H9 (cell line): ENCODE data around the gene SEMA3C. TPM values are rescaled to one million over a fixed set of nuclear protein-coding genes. Genes with fewer than 3 reads are reported as not detected.

Experiments used
- DNase-seq: peaks from one replicate; pipeline ENCODE4 v3.0.0-alpha.2; 2017
- H2AFZ ChIP-seq: one replicate; pipeline ENCODE4 v1.6.1; 2013; ENCODE audit warnings: mild to moderate bottlenecking, low read length, control low read depth, moderate library complexity
- H2AK5ac ChIP-seq: 2 replicates; pipeline ENCODE4 v1.6.1; 2013; ENCODE audit warnings: low read length, control low read depth, mixed read lengths; ENCODE audit not compliant: insufficient read length
- H2BK120ac ChIP-seq: one replicate; pipeline ENCODE4 v1.6.1; 2013; ENCODE audit warnings: low read depth, mild to moderate bottlenecking, low read length, control low read depth, inconsistent platforms; ENCODE audit not compliant: poor library complexity, severe bottlenecking
- H2BK12ac ChIP-seq: 2 replicates; pipeline ENCODE4 v1.6.1; 2013; ENCODE audit warnings: low read length, control low read depth, mixed read lengths, low read depth; ENCODE audit not compliant: insufficient read length
- H2BK15ac ChIP-seq: 2 replicates; pipeline ENCODE4 v1.6.1; 2013; ENCODE audit warnings: low read depth, low read length, control low read depth
- H2BK20ac ChIP-seq: one replicate; pipeline ENCODE4 v1.6.1; 2013; ENCODE audit warnings: low read depth, mild to moderate bottlenecking, low read length, control low read depth, inconsistent platforms; ENCODE audit not compliant: poor library complexity, severe bottlenecking
- H2BK5ac ChIP-seq: 2 replicates; pipeline ENCODE4 v1.6.1; 2013; ENCODE audit warnings: low read length, control low read depth, mixed read lengths; ENCODE audit not compliant: insufficient read length
- H3K14ac ChIP-seq: 2 replicates; pipeline ENCODE4 v1.6.1; 2013; ENCODE audit warnings: low read length, control low read depth; ENCODE audit not compliant: insufficient read depth
- H3K18ac ChIP-seq: 2 replicates; pipeline ENCODE4 v1.6.1; 2013; ENCODE audit warnings: low read depth, mild to moderate bottlenecking, mixed read lengths, low read length, control low read depth; ENCODE audit not compliant: insufficient read length
- H3K23ac ChIP-seq: 2 replicates; pipeline ENCODE4 v1.6.1; 2013; ENCODE audit warnings: low read length, control low read depth, mixed read lengths, low read depth; ENCODE audit not compliant: insufficient read length
- H3K23me2 ChIP-seq: 2 replicates; pipeline ENCODE4 v1.6.1; 2013; ENCODE audit warnings: low read depth, mild to moderate bottlenecking, mixed read lengths, low read length, control low read depth; ENCODE audit not compliant: insufficient read length, poor library complexity, severe bottlenecking
- H3K27ac ChIP-seq: 2 replicates; pipeline ENCODE4 v1.5.1; 2013; ENCODE audit warnings: low read length, control low read depth, mixed read lengths, low read depth; ENCODE audit not compliant: insufficient read length
- H3K27me3 ChIP-seq: 2 replicates; pipeline ENCODE4 v1.6.1; 2013; ENCODE audit warnings: low read length, control low read depth, inconsistent platforms; ENCODE audit not compliant: insufficient read depth
- H3K4ac ChIP-seq: 2 replicates; pipeline ENCODE4 v1.6.1; 2013; ENCODE audit warnings: low read depth, mild to moderate bottlenecking, control low read depth, inconsistent platforms, low read length, moderate library complexity
- H3K4me1 ChIP-seq: 2 replicates; pipeline ENCODE4 v1.6.1; 2013; ENCODE audit warnings: low read length, control low read depth, inconsistent platforms; ENCODE audit not compliant: insufficient read depth
- H3K4me2 ChIP-seq: 2 replicates; pipeline ENCODE4 v1.6.1; 2013; ENCODE audit warnings: low read length, control low read depth, mixed read lengths; ENCODE audit not compliant: insufficient read length, insufficient read depth
- H3K56ac ChIP-seq: 2 replicates; pipeline ENCODE4 v1.6.1; 2013; ENCODE audit warnings: low read depth, mild to moderate bottlenecking, mixed read lengths, low read length, control low read depth; ENCODE audit not compliant: insufficient read length
- H3K79me1 ChIP-seq: 2 replicates; pipeline ENCODE4 v1.6.1; 2013; ENCODE audit warnings: low read depth, mild to moderate bottlenecking, moderate library complexity, low read length, control low read depth, inconsistent platforms; ENCODE audit not compliant: insufficient read depth, poor library complexity, severe bottlenecking
- H3K79me2 ChIP-seq: 2 replicates; pipeline ENCODE4 v1.6.1; 2013; ENCODE audit warnings: low read length, control low read depth, inconsistent platforms; ENCODE audit not compliant: insufficient read depth
- H3K9ac ChIP-seq: 2 replicates; pipeline ENCODE4 v1.6.1; 2013; ENCODE audit warnings: low read length, control low read depth, mixed read lengths; ENCODE audit not compliant: insufficient read length; ENCODE audit errors: extremely low read depth
- H3K9me3 ChIP-seq: one replicate; pipeline ENCODE4 v1.6.1; 2013; ENCODE audit warnings: low read depth, low read length, inconsistent platforms; ENCODE audit not compliant: control insufficient read depth
- H3T11ph ChIP-seq: one replicate; pipeline ENCODE4 v1.6.1; 2013; ENCODE audit warnings: mild to moderate bottlenecking, low read length, control low read depth, inconsistent platforms
- H4K20me1 ChIP-seq: one replicate; pipeline ENCODE4 v1.6.1; 2013; ENCODE audit not compliant: control insufficient read depth, insufficient read length, insufficient read depth
- H4K5ac ChIP-seq: 2 replicates; pipeline ENCODE4 v1.6.1; 2013; ENCODE audit warnings: low read depth, mild to moderate bottlenecking, mixed read lengths, low read length, control low read depth; ENCODE audit not compliant: insufficient read length
- H4K8ac ChIP-seq: replicated peaks from 2 replicates; pipeline ENCODE4 v1.6.1; 2013; ENCODE audit warnings: low read length, control low read depth, mixed read lengths, low read depth; ENCODE audit not compliant: insufficient read length
- H4K91ac ChIP-seq: 2 replicates; pipeline ENCODE4 v1.6.1; 2013; ENCODE audit warnings: low read depth, mild to moderate bottlenecking, moderate library complexity, mixed read lengths, low read length, control low read depth; ENCODE audit not compliant: insufficient read length
- H3K27ac Mint-ChIP-seq, 3 experiments: 2 replicates in 2 of 3; 3 replicates in 1 of 3; pipeline ENCODE4 v1.8.0; 2020 to 2021; ENCODE audit warnings: mixed read lengths in 3 of 3, mild to moderate bottlenecking in 1 of 3, moderate library complexity in 1 of 3
- H3K27me3 Mint-ChIP-seq: 2 replicates; pipeline ENCODE4 v1.8.0; 2021; ENCODE audit warnings: low read depth, mild to moderate bottlenecking, moderate library complexity, mixed read lengths
- H3K36me3 Mint-ChIP-seq, 3 experiments: 2 replicates in 2 of 3; 3 replicates in 1 of 3; pipeline ENCODE4 v1.8.0; 2020 to 2021; ENCODE audit warnings: low read depth in 3 of 3, mixed read lengths in 3 of 3; ENCODE audit not compliant: insufficient read depth in 1 of 3
- H3K4me1 Mint-ChIP-seq, 2 experiments: 2 replicates each; pipeline ENCODE4 v1.8.0; 2020; ENCODE audit warnings: mixed read lengths in 2 of 2
- H3K4me3 Mint-ChIP-seq, 2 experiments: 2 replicates in 1 of 2; 3 replicates in 1 of 2; pipeline ENCODE4 v1.8.0; 2020 to 2021; ENCODE audit warnings: mild to moderate bottlenecking in 2 of 2, mixed read lengths in 2 of 2, moderate library complexity in 1 of 2
- H3K9me3 Mint-ChIP-seq, 2 experiments: 2 replicates in 1 of 2; 3 replicates in 1 of 2; pipeline ENCODE4 v1.8.0; 2020; ENCODE audit warnings: mild to moderate bottlenecking in 2 of 2, mixed read lengths in 2 of 2, moderate library complexity in 1 of 2
- WGBS: extraction: QIAGEN DNeasy Blood & Tissue Kit; methylation state at CpG from one replicate; pipeline ENCODE4 v1.1.7; 2013; ENCODE audit warnings: missing lambda C conversion rate, low lambda C conversion rate, mixed read lengths; ENCODE audit not compliant: insufficient read length; ENCODE audit errors: extremely low coverage; 5-methylcytosine and 5-hydroxymethylcytosine counted together
- total RNA-seq: library from RNA; stranded (reverse); gene quantifications from 2 replicates; pipeline ENCODE4 v1.2.1, GENCODE V29; 2021
- TF ChIP-seq, protein P1 (sequence below): fragments of 200-600 bp; sonication (generic); conservative IDR thresholded peaks from 3 replicates; pipeline ENCODE4 v1.8.0; 2021; ENCODE audit warnings: antibody characterized with exemption, mild to moderate bottlenecking

Gene SEMA3C
- total RNA-seq, 1 experiment from 2014 or later: 1.6 TPM

DNA sequence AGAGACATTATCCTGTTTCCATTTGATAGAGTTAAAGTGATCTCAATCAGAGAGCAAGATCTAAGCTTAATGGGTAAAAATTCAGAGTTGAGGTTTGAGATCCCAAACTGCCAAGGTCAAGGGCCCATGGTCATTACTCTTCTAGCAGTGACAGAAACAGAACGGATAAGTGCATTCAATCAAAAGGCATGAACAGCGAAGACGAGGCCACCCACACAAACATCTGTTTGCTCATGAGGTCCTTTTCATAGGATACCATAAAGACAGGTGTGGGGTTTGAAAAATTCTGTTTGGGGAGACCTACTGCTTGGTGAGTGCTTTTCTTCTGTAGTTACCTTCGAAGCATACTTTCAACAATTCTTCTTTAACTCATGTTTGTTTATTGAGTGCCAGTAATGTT lies 58.3 kb downstream of the SEMA3C start:
- Histone ChIP-seq H2AK5ac (no peak overlapping the region), H2BK120ac (no peak overlapping the region), H3K9ac (no peak overlapping the region), H3K23ac (no peak overlapping the region), H4K8ac (no peak overlapping the region), H3K23me2 (no peaks in the 10 kb centered on the region), H3K56ac (no peak overlapping the region), H2BK15ac (no peak overlapping the region), H2AFZ (no peak overlapping the region), H3T11ph (no peak overlapping the region), H3K79me1 (no peaks in the 10 kb centered on the region), H3K27ac (no peak overlapping the region), H4K5ac (no peak overlapping the region), H3K4me1 (no peaks in the 10 kb centered on the region), H2BK5ac (no peak overlapping the region), H3K4ac (no peak overlapping the region), H4K91ac (no peak overlapping the region), H4K20me1 (no peaks in the 10 kb centered on the region), H3K18ac (no peak overlapping the region), H3K27me3 (no peaks in the 10 kb centered on the region), H3K79me2 (no peaks in the 10 kb centered on the region), H3K9me3 (no peaks in the 10 kb centered on the region), H3K4me2 (no peak overlapping the region), H2BK20ac (no peak overlapping the region), H3K14ac (no peak overlapping the region), H2BK12ac (no peak overlapping the region)
- TF ChIP-seq, protein P1, sequence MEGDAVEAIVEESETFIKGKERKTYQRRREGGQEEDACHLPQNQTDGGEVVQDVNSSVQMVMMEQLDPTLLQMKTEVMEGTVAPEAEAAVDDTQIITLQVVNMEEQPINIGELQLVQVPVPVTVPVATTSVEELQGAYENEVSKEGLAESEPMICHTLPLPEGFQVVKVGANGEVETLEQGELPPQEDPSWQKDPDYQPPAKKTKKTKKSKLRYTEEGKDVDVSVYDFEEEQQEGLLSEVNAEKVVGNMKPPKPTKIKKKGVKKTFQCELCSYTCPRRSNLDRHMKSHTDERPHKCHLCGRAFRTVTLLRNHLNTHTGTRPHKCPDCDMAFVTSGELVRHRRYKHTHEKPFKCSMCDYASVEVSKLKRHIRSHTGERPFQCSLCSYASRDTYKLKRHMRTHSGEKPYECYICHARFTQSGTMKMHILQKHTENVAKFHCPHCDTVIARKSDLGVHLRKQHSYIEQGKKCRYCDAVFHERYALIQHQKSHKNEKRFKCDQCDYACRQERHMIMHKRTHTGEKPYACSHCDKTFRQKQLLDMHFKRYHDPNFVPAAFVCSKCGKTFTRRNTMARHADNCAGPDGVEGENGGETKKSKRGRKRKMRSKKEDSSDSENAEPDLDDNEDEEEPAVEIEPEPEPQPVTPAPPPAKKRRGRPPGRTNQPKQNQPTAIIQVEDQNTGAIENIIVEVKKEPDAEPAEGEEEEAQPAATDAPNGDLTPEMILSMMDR: no peak
- Mint-ChIP-seq H3K4me3 (no peak overlapping the region), H3K4me1 (0 out of 4 replicates have a peak, but pooled peaks cover 0 to 4% of the 10 kb centered on the region in 2 experiments), H3K36me3 (peaks cover 0 to 4% (median 0%) of the 10 kb centered on the region in 3 experiments; a peak in 1 of 7 replicates), H3K27me3 (no peaks in the 10 kb centered on the region; the same call in 1 of the 2 replicates), H3K9me3 (no peaks in the 10 kb centered on the region; a peak in 1 of 5 replicates), H3K27ac (no peak overlapping the region)
- no peak for DNase-seq
- WGBS: no CpG with 5 or more reads among the region's 4 CpGs
